NCI-H2227 treated with DMSO at 0.1 percent for 48 hours (cell line): ENCODE results near the gene PSD2.
"Not testable (repeated sequence)": the region's sequence is repeated elsewhere in the genome, so short reads cannot be mapped to it uniquely, and the experiment has no call there.

ENCODE experiments used
- DNase-seq: peaks from one replicate; lab custom pipeline; 2025; lab: John Stamatoyannopoulos, UW

Gene PSD2

GRCh38 chr5:139789116-139789844, 6.3 kb upstream of the PSD2 start:
- DNase-seq, result no peak

- DNase-seq, result no peak
These were observed 5.8 kb upstream of the PSD2 start for GRCh38 chr5:139789845-139790189.

- no peak for DNase-seq
These were observed 3.4 kb upstream of the PSD2 start for GRCh38 chr5:139792218-139792617.

GRCh38 chr5:139792655-139793054, 3.0 kb upstream of the PSD2 start:
- DNase-seq, result not testable (repeated sequence)

- DNase-seq, result no peak
These were observed 1.4 kb upstream of the PSD2 start for GRCh38 chr5:139794067-139794846.

GRCh38 chr5:139796061-139796806, 626 bp downstream of the PSD2 start:
- no peak for DNase-seq

GRCh38 chr5:139797335-139797734, 1.7 kb downstream of the PSD2 start:
- no peak for DNase-seq

GRCh38 chr5:139797856-139798510, 2.4 kb downstream of the PSD2 start:
- DNase-seq, result no peak

- no peak for DNase-seq
These were observed 3.3 kb downstream of the PSD2 start for GRCh38 chr5:139798883-139799282.

GRCh38 chr5:139799359-139799758, 3.8 kb downstream of the PSD2 start:
- no peak for DNase-seq

- no peak for DNase-seq
These were observed 8.4 kb downstream of the PSD2 start for GRCh38 chr5:139803978-139804377.

GRCh38 chr5:139804800-139805397, 9.3 kb downstream of the PSD2 start:
- DNase-seq, result no peak

GRCh38 chr5:139805545-139805944, 9.9 kb downstream of the PSD2 start:
- no peak for DNase-seq

GRCh38 chr5:139806111-139806510, 10.5 kb downstream of the PSD2 start:
- DNase-seq, result no peak

- no peak for DNase-seq
These were observed 11.4 kb downstream of the PSD2 start for GRCh38 chr5:139806726-139807646.

GRCh38 chr5:139807647-139808030, 12.0 kb downstream of the PSD2 start:
- DNase-seq, result no peak

GRCh38 chr5:139808481-139809330, 13.1 kb downstream of the PSD2 start:
- DNase-seq, result no peak

- DNase-seq, result no peak
These were observed 13.8 kb downstream of the PSD2 start for GRCh38 chr5:139809331-139809810.

- no peak for DNase-seq
These were observed 15.0 kb downstream of the PSD2 start for GRCh38 chr5:139810341-139811273.
